GM12878 (cell line): Measurements from ENCODE around the gene DHDDS.

ENCODE experiments used
- CTCF ChIP-seq, 3 experiments: IDR thresholded peaks in 2 of 3; conservative IDR thresholded peaks in 1 of 3; 2 replicates each; pipeline ENCODE4 v1.5.1; 2011; ENCODE audit warnings: low read depth in 3 of 3, low read length in 3 of 3, mild to moderate bottlenecking in 3 of 3, control low read depth in 2 of 3, moderate library complexity in 2 of 3, inconsistent platforms in 1 of 3, mixed read lengths in 1 of 3; ENCODE audit not compliant: control insufficient read depth in 2 of 3, insufficient read depth in 1 of 3; ENCODE audit errors: extremely low read depth in 1 of 3
- EP300 ChIP-seq, 2 experiments: fragments of 150-350 bp in 1 of 2; IDR thresholded peaks; 2 replicates each; pipeline ENCODE4 v1.6.1; 2011 to 2012; ENCODE audit warnings: low read depth in 2 of 2, low read length in 2 of 2, borderline replicate concordance in 1 of 2, improper control_type of control experiment in 1 of 2, inconsistent platforms in 1 of 2; ENCODE audit not compliant: control insufficient read depth in 1 of 2
- KDM1A ChIP-seq: fragments of 200-600 bp; sonication (generic); IDR thresholded peaks from 2 replicates; pipeline ENCODE4 v1.6.1; 2016; ENCODE audit warnings: borderline replicate concordance
- POLR2A ChIP-seq: IDR thresholded peaks from 2 replicates; pipeline ENCODE4 v1.6.1; 2011; ENCODE audit warnings: low read depth, mild to moderate bottlenecking, low read length
- SUPT20H ChIP-seq: IDR thresholded peaks from 2 replicates; pipeline ENCODE4 v1.6.1; 2011; ENCODE audit warnings: low read depth, mild to moderate bottlenecking, low read length, moderate library complexity, borderline replicate concordance; ENCODE audit not compliant: control insufficient read depth

DNA sequence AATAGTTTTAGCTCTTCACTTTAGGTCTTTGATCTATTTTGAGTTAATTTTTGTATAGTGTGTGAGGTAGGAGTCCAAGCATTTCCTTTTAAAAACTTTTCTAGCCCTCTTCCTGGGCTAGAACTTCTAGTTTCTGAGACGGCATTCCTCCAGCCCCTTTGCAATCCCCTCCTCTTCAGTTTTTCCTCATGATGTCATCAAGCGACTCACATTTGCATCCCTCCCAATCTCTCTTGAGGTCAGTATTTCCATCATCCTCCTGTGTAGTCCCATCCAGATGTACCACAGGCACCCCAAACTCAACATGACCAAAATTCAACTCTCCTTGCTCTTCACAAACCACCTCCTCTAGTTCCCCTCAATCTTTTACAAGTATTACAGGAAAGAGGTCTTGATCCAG is 50.8 kb downstream of the DHDDS start:
- TF ChIP-seq EP300 (IDR thresholded peaks at IDR 0.05; ENCODE audit: borderline replicate concordance in 1 of 2, control insufficient read depth in 1 of 2, low read depth in 2 of 2, low read length in 2 of 2) (no peak), SUPT20H (no peak), POLR2A (no peak), CTCF (IDR thresholded peaks at IDR 0.05 in 2 of 3, conservative IDR thresholded peaks at IDR 0.05 in 1 of 3; ENCODE audit: control insufficient read depth in 2 of 3, extremely low read depth in 1 of 3, insufficient read depth in 1 of 3, low read depth in 3 of 3, low read length in 3 of 3) (no peak), KDM1A (no peak)
